ENCODE results near the gene CHAT.

CHAT gene

DNA sequence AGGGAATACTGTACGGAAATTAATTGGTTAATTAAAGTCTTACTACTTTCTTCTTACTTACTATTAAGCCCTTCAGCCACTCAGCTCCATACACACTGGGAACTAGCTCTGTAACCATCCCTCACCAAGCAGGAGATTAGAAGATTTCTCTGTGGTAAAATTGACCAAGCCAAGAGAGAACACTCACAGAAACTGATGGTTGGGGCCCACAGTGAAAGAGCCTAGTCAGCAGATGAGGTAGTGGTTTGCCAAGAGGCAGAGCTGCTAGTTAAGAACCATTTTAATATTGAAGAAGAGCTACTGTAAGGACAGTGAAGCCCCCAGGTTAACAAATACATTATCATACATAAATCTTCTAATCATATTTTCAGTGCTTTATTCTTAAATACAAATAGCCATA is 43.8 kb downstream of the CHAT start:
- Histone ChIP-seq H3K9me3 (ENCODE audit: control insufficient read depth, insufficient read depth, low read depth, low read length) (no peaks in the 10 kb centered on the region), H3K27ac (ENCODE audit: extremely low read depth, low read depth, low read length) (no peak overlapping the region), H3K36me3 (ENCODE audit: control insufficient read depth in 2 of 2, insufficient read depth in 1 of 2, low read length in 2 of 2) (no peaks in the 10 kb centered on the region), H3K4me1 (ENCODE audit: control insufficient read depth, insufficient read depth, low read length) (no peaks in the 10 kb centered on the region), H3K4me3 (ENCODE audit: low read depth, low read length) (no peak overlapping the region)
- TF ChIP-seq, protein P1, sequence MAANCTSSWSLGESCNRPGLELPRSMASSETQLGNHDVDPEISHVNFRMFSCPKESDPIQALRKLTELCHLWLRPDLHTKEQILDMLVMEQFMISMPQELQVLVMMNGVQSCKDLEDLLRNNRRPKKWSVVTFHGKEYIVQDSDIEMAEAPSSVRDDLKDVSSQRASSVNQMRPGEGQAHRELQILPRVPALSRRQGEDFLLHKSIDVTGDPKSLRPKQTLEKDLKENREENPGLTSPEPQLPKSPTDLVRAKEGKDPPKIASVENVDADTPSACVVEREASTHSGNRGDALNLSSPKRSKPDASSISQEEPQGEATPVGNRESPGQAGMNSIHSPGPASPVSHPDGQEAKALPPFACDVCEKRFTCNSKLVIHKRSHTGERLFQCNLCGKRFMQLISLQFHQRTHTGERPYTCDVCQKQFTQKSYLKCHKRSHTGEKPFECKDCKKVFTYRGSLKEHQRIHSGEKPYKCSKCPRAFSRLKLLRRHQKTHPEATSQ (tag by site-specific recombination; IDR thresholded peaks at IDR 0.05) = no peak
- TF ChIP-seq ZNF629 (tag by site-specific recombination; IDR thresholded peaks at IDR 0.05) (no peak), ZNF292 (tag by site-specific recombination; IDR thresholded peaks at IDR 0.05; ENCODE audit: borderline replicate concordance, low read depth) (no peak), ZNF280C (tag by site-specific recombination; IDR thresholded peaks at IDR 0.05) (no peak), ZNF37A (tag by site-specific recombination; IDR thresholded peaks at IDR 0.05) (no peak), ZSCAN30 (tag by site-specific recombination; IDR thresholded peaks at IDR 0.05) (no peak), ZNF350 (tag by site-specific recombination; IDR thresholded peaks at IDR 0.05) (no peak), ZBTB10 (tag by site-specific recombination; IDR thresholded peaks at IDR 0.05) (no peak), ZNF837 (tag by site-specific recombination; IDR thresholded peaks at IDR 0.05) (no peak)
- CTCF ChIA-PET = no interaction called here
- POLR2A ChIA-PET = no interaction called here

DNA sequence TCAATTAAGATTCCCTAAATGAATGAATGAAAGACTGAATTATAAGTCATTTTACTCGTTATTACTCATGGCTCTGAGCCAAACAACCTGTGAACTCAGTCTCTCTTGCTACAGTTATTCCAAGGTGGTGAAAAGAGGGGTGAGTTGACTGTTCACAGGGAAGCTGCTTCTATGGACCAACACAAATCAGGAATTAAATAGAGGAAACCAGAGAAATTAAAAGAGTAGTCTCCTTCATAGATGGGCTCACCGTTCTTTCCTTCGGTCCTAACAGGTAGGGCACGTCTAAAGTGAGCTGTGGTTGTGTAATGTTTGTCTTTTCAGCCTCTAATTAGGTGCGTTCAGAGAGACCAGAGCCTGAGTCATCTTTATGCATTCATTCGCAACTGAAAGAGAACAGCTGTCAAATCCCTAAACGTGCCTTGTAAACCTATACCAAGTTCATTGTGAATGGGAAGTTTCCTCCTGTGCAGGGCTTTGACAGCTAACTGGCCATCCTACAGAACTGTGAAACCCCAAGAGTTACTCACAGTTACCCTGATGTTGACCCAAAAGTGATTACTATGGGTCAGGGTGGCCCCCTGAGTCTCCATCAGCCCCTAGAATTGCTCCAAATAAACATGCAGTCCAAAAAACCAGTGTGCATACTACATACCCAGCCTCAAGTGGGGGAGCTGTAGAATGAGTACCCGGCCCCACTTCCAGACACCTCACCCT is 47.5 kb downstream of the CHAT start:
- H3K4me3 ChIP-seq (ENCODE audit: low read depth, low read length) = no peak overlapping the region
- H3K27ac ChIP-seq (ENCODE audit: extremely low read depth, low read depth, low read length) = no peak overlapping the region
- ChIA-PET POLR2A (no interaction called here), CTCF (interaction anchor here (0.6 to 0.7 kb wide), 2 partner anchors 9 to 147 kb away, joined by 3 read pairs; no protein-coding TSS in a partner anchor)
- no peaks in the 10 kb centered on the region for H3K36me3 ChIP-seq (ENCODE audit: control insufficient read depth in 2 of 2, insufficient read depth in 1 of 2, low read length in 2 of 2)
- no peaks in the 10 kb centered on the region for H3K9me3 ChIP-seq (ENCODE audit: control insufficient read depth, insufficient read depth, low read depth, low read length)
- no peak for TF ChIP-seq ZNF423 (tag by site-specific recombination; IDR thresholded peaks at IDR 0.05)
- peak; percentile 68 for TF ChIP-seq FEZF1 (tag by site-specific recombination; IDR thresholded peaks at IDR 0.05)
- no peak for TF ChIP-seq ZNF843 (tag by site-specific recombination; IDR thresholded peaks at IDR 0.05)
- TF ChIP-seq, protein P2, sequence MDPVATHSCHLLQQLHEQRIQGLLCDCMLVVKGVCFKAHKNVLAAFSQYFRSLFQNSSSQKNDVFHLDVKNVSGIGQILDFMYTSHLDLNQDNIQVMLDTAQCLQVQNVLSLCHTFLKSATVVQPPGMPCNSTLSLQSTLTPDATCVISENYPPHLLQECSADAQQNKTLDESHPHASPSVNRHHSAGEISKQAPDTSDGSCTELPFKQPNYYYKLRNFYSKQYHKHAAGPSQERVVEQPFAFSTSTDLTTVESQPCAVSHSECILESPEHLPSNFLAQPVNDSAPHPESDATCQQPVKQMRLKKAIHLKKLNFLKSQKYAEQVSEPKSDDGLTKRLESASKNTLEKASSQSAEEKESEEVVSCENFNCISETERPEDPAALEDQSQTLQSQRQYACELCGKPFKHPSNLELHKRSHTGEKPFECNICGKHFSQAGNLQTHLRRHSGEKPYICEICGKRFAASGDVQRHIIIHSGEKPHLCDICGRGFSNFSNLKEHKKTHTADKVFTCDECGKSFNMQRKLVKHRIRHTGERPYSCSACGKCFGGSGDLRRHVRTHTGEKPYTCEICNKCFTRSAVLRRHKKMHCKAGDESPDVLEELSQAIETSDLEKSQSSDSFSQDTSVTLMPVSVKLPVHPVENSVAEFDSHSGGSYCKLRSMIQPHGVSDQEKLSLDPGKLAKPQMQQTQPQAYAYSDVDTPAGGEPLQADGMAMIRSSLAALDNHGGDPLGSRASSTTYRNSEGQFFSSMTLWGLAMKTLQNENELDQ (tag by site-specific recombination; IDR thresholded peaks at IDR 0.05; ENCODE audit: low read depth) = no peak
- peak; percentile 61; the same call in 1 of the 2 replicates for TF ChIP-seq SCRT2 (tag by site-specific recombination; IDR thresholded peaks at IDR 0.05)
- no peak for TF ChIP-seq ZNF560 (tag by site-specific recombination; IDR thresholded peaks at IDR 0.05; ENCODE audit: borderline replicate concordance)
- no peak for TF ChIP-seq ZNF629 (tag by site-specific recombination; IDR thresholded peaks at IDR 0.05)
- H3K4me1 ChIP-seq (ENCODE audit: control insufficient read depth, insufficient read depth, low read length) = no peaks in the 10 kb centered on the region
